Putamen (tissue), 1 donor: ENCODE data around the gene KLLN.
"Not testable (repeated sequence)": the region's sequence is repeated elsewhere in the genome, so short reads cannot be mapped to it uniquely, and the experiment has no call there.

Experiments used
- DNase-seq: peaks from one replicate; pipeline ENCODE4 v3.0.0-alpha.2; 2016; ENCODE audit warnings: low spot score

KLLN gene

GRCh38 chr10:87866412-87866974 is 3.2 kb upstream of the KLLN start:
- no peak for DNase-seq

- no peak for DNase-seq
These were observed 2.0 kb upstream of the KLLN start for GRCh38 chr10:87865241-87865881.

- peak; percentile 39 for DNase-seq
These were observed 1.2 kb upstream of the KLLN start for GRCh38 chr10:87864496-87865059.

GRCh38 chr10:87863951-87864495 is 690 bp upstream of the KLLN start:
- not testable (repeated sequence) for DNase-seq

GRCh38 chr10:87862679-87863052 is 667 bp downstream of the KLLN start:
- DNase-seq, result peak; percentile 63

GRCh38 chr10:87861953-87862678 is 1.2 kb downstream of the KLLN start:
- DNase-seq, result peak; percentile 94

- DNase-seq, result peak; percentile 33
These were observed 1.8 kb downstream of the KLLN start for GRCh38 chr10:87861566-87861952.

GRCh38 chr10:87860816-87861403 is 2.4 kb downstream of the KLLN start:
- no peak for DNase-seq

GRCh38 chr10:87860156-87860795 is 3.1 kb downstream of the KLLN start:
- DNase-seq, result peak; percentile 33

- not testable (repeated sequence) for DNase-seq
These were observed 7.7 kb downstream of the KLLN start for GRCh38 chr10:87855665-87856064.

GRCh38 chr10:87855247-87855646 is 8.1 kb downstream of the KLLN start:
- not testable (repeated sequence) for DNase-seq

- DNase-seq, result no peak
These were observed 11.2 kb downstream of the KLLN start for GRCh38 chr10:87852089-87852488.

- DNase-seq, result peak; percentile 22
These were observed 12.6 kb downstream of the KLLN start for GRCh38 chr10:87850742-87851205.

- no peak for DNase-seq
These were observed 14.3 kb downstream of the KLLN start for GRCh38 chr10:87849001-87849400.

GRCh38 chr10:87847550-87847949 is 15.8 kb downstream of the KLLN start:
- no peak for DNase-seq

- DNase-seq, result not testable (repeated sequence)
These were observed 16.6 kb downstream of the KLLN start for GRCh38 chr10:87846711-87847110.

- no peak for DNase-seq
These were observed 17.3 kb downstream of the KLLN start for GRCh38 chr10:87846023-87846422.

- DNase-seq, result no peak
These were observed 17.7 kb downstream of the KLLN start for GRCh38 chr10:87845624-87845998.

- DNase-seq, result no peak
These were observed 18.3 kb downstream of the KLLN start for GRCh38 chr10:87844837-87845623.

- DNase-seq, result no peak
These were observed 19.6 kb downstream of the KLLN start for GRCh38 chr10:87843714-87844113.
